ENCODE data around the gene PHLDA3.

The PHLDA3 gene

GRCh38 chr1:201460814-201461644, 8.0 kb downstream of the PHLDA3 start:
- Histone ChIP-seq H3K36me3 (ENCODE audit: control insufficient read depth, low read length) (no peaks in the 10 kb centered on the region), H3K4me2 (ENCODE audit: low read length) (no peak overlapping the region), H3K4me1 (ENCODE audit: control insufficient read depth, low read length) (peaks cover 10% of the 10 kb centered on the region), H3K4me3 (ENCODE audit: low read length) (no peak overlapping the region), H3F3A (ENCODE audit: control insufficient read depth, insufficient read depth) (no peaks in the 10 kb centered on the region), H3K27me3 (ENCODE audit: control insufficient read depth, low read length) (no peaks in the 10 kb centered on the region), H3K27ac (ENCODE audit: low read depth, low read length) (no peak overlapping the region), H3K79me2 (ENCODE audit: control insufficient read depth, low read length) (no peaks in the 10 kb centered on the region), H3K9me3 (ENCODE audit: control insufficient read depth, insufficient read depth, low read length) (no peaks in the 10 kb centered on the region), H3K9me2 (replicated peaks; ENCODE audit: control insufficient read depth, low read length) (no peaks in the 10 kb centered on the region), H4K20me1 (ENCODE audit: control insufficient read depth, insufficient read depth, low read depth, low read length) (no peaks in the 10 kb centered on the region)
- TF ChIP-seq CTCF (IDR thresholded peaks at IDR 0.05; ENCODE audit: low read depth, low read length, poor library complexity, severe bottlenecking) (no peak), EZH2phosphoT487 (IDR thresholded peaks at IDR 0.05; ENCODE audit: borderline replicate concordance, low read length) (no peak)

- H3K4me3 ChIP-seq (ENCODE audit: low read length): no peak overlapping the region
- H3K79me2 ChIP-seq (ENCODE audit: control insufficient read depth, low read length): no peaks in the 10 kb centered on the region
- TF ChIP-seq CTCF (IDR thresholded peaks at IDR 0.05; ENCODE audit: low read depth, low read length, poor library complexity, severe bottlenecking) (no peak), EZH2phosphoT487 (IDR thresholded peaks at IDR 0.05; ENCODE audit: borderline replicate concordance, low read length) (no peak)
- no peaks in the 10 kb centered on the region; the same call in 1 of the 2 replicates for H3K27me3 ChIP-seq (ENCODE audit: control insufficient read depth, low read length)
- no peaks in the 10 kb centered on the region for H4K20me1 ChIP-seq (ENCODE audit: control insufficient read depth, insufficient read depth, low read depth, low read length)
- H3K9me3 ChIP-seq (ENCODE audit: control insufficient read depth, insufficient read depth, low read length): no peaks in the 10 kb centered on the region
- H3K27ac ChIP-seq (ENCODE audit: low read depth, low read length): no peak overlapping the region
- H3F3A ChIP-seq (ENCODE audit: control insufficient read depth, insufficient read depth): no peaks in the 10 kb centered on the region
- H3K9me2 ChIP-seq (replicated peaks; ENCODE audit: control insufficient read depth, low read length): no peaks in the 10 kb centered on the region
- no peak overlapping the region for H3K4me2 ChIP-seq (ENCODE audit: low read length)
- no peaks in the 10 kb centered on the region for H3K36me3 ChIP-seq (ENCODE audit: control insufficient read depth, low read length)
- H3K4me1 ChIP-seq (ENCODE audit: control insufficient read depth, low read length): peaks cover 10% of the 10 kb centered on the region
These were observed 9.2 kb downstream of the PHLDA3 start for GRCh38 chr1:201459775-201460174.

DNA sequence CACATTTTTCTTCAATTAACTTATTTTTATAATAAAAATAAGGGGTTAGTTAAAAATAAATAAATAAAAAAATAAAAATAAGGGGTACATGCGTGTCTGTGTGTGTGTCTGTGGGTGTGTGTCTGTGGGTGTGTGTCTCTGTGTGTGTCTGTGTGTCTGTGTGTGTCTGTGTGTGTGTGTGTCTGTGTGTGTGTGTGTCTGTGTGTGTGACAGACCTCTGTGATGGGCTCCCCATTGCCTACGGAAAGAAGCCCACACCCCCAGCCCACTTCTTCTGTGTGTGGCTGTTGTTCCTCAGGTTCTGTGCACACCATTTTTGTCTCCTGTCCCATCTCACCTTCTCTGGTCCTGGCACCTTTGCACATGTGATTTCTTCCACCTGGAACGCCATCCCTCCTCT, 9.9 kb downstream of the PHLDA3 start:
- Histone ChIP-seq H3K4me1 (ENCODE audit: control insufficient read depth, low read length) (peaks cover 10% of the 10 kb centered on the region), H3K9me3 (ENCODE audit: control insufficient read depth, insufficient read depth, low read length) (no peaks in the 10 kb centered on the region), H3F3A (ENCODE audit: control insufficient read depth, insufficient read depth) (no peaks in the 10 kb centered on the region), H3K27me3 (ENCODE audit: control insufficient read depth, low read length) (no peaks in the 10 kb centered on the region; the same call in 1 of the 2 replicates), H3K36me3 (ENCODE audit: control insufficient read depth, low read length) (no peaks in the 10 kb centered on the region), H3K4me3 (ENCODE audit: low read length) (no peak overlapping the region), H3K4me2 (ENCODE audit: low read length) (no peak overlapping the region), H3K27ac (ENCODE audit: low read depth, low read length) (no peak overlapping the region), H4K20me1 (ENCODE audit: control insufficient read depth, insufficient read depth, low read depth, low read length) (no peaks in the 10 kb centered on the region), H3K79me2 (ENCODE audit: control insufficient read depth, low read length) (no peaks in the 10 kb centered on the region), H3K9me2 (replicated peaks; ENCODE audit: control insufficient read depth, low read length) (no peaks in the 10 kb centered on the region)
- TF ChIP-seq CTCF (IDR thresholded peaks at IDR 0.05; ENCODE audit: low read depth, low read length, poor library complexity, severe bottlenecking) (no peak), EZH2phosphoT487 (IDR thresholded peaks at IDR 0.05; ENCODE audit: borderline replicate concordance, low read length) (no peak)

All from DOHH2 (cell line).